K562 (cell line): ENCODE measurements around the gene APBA2. TPM values are rescaled to one million over a fixed set of nuclear protein-coding genes. Genes with fewer than 3 reads are reported as not detected.

ENCODE experiments used
- ATAC-seq: fragments of 200-7000 bp; cut with Tn5 transposase; 3 replicates; pipeline ENCODE4 v1.9.1; 2020; ENCODE audit warnings: moderate library complexity
- BruUV-seq: library from RNA; stranded (reverse); fragments of 400-500 nt; replicated peaks from 2 replicates; lab custom pipeline; 2021; lab: Mats Ljungman, UMichigan
- CTCF ChIA-PET: fragments of 300-600 bp; formaldehyde crosslinking; extraction: SDS; loops from one replicate; lab custom pipeline; 2021; ENCODE audit warnings: low intra/inter-chr PET ratio; lab: Yijun Ruan, JAX
- POLR2A ChIA-PET: fragments of 300-600, 350-650 bp; sonication (Branson Sonifier 250); formaldehyde crosslinking; extraction: SDS; loops from one replicate; lab custom pipeline; 2021; ENCODE audit warnings: antibody characterized with exemption, inconsistent platforms; lab: Yijun Ruan, JAX
- DNase-seq, 4 experiments: peaks; one replicate each; pipeline versions ENCODE4 v3.0.0 to v3.0.0-alpha.2; 2011 to 2018; ENCODE audit warnings: low spot score in 3 of 4, mixed read lengths in 3 of 4; ENCODE audit errors: extremely low read depth in 1 of 4
- FAIRE-seq: peaks from 2 replicates; lab custom pipeline; 2011; peaks lifted over from hg19 to GRCh38; lab: Jason Lieb, UNC
- H2AFZ ChIP-seq: 2 replicates; pipeline ENCODE4 v1.6.0; 2011; ENCODE audit warnings: low read depth, low read length, control low read depth, inconsistent platforms
- H3K27ac ChIP-seq: fragments of 200-600 bp; 3 replicates; pipeline ENCODE4 v1.8.0; 2011; ENCODE audit warnings: low read depth, mild to moderate bottlenecking, control low read depth, inconsistent platforms, low read length, moderate library complexity, mixed read lengths; ENCODE audit errors: extremely low read depth
- H3K27me3 ChIP-seq, 2 experiments: fragments of 300-600 bp in 1 of 2; 2 replicates in 1 of 2; 3 replicates in 1 of 2; pipeline versions ENCODE4 v1.6.0 to v1.8.0; 2011; ENCODE audit warnings: inconsistent platforms in 2 of 2, low read length in 2 of 2, mild to moderate bottlenecking in 1 of 2, mixed read lengths in 1 of 2, moderate library complexity in 1 of 2; ENCODE audit not compliant: control insufficient read depth in 2 of 2, insufficient read depth in 2 of 2
- H3K36me3 ChIP-seq: fragments of 300-600 bp; 3 replicates; pipeline ENCODE4 v1.8.0; 2011; ENCODE audit warnings: mild to moderate bottlenecking, low read length, inconsistent platforms; ENCODE audit not compliant: control insufficient read depth, insufficient read depth
- H3K4me1 ChIP-seq, 2 experiments: fragments of 200-600 bp in 1 of 2; replicated peaks in 1 of 2; 2 replicates in 1 of 2; 3 replicates in 1 of 2; pipeline versions ENCODE4 v1.5.1 to v1.8.0; 2011; ENCODE audit warnings: inconsistent platforms in 2 of 2, low read length in 2 of 2, mild to moderate bottlenecking in 1 of 2, mixed read lengths in 1 of 2, moderate library complexity in 1 of 2; ENCODE audit not compliant: control insufficient read depth in 2 of 2, insufficient read depth in 2 of 2
- H3K4me2 ChIP-seq: 2 replicates; pipeline ENCODE4 v1.6.1; 2011; ENCODE audit warnings: low read length, control low read depth, inconsistent platforms, mixed read lengths; ENCODE audit not compliant: insufficient read depth
- H3K4me3 ChIP-seq: fragments of 200-600 bp; sonication (generic), shearing (Covaris generic); 2 replicates; pipeline ENCODE4 v1.5.1; 2016; ENCODE audit warnings: control low read depth, inconsistent platforms
- H3K79me2 ChIP-seq: fragments of 200-600 bp; 3 replicates; pipeline ENCODE4 v1.8.0; 2011; ENCODE audit warnings: low read length, inconsistent platforms; ENCODE audit not compliant: control insufficient read depth, insufficient read depth
- H3K9ac ChIP-seq, 2 experiments: 2 replicates each; pipeline versions ENCODE4 v1.6.0 to v1.6.1; 2011; ENCODE audit warnings: low read depth in 2 of 2, low read length in 2 of 2, control low read depth in 1 of 2, inconsistent platforms in 1 of 2, mild to moderate bottlenecking in 1 of 2, mixed read lengths in 1 of 2; ENCODE audit not compliant: insufficient read depth in 1 of 2
- H3K9me1 ChIP-seq: one replicate; pipeline ENCODE4 v1.6.0; 2011; ENCODE audit warnings: inconsistent platforms, mild to moderate bottlenecking, low read length, moderate library complexity; ENCODE audit not compliant: control insufficient read depth, insufficient read depth
- H3K9me3 ChIP-seq: replicated peaks from 2 replicates; pipeline ENCODE4 v1.5.1; 2011; ENCODE audit warnings: low read depth, low read length, inconsistent platforms; ENCODE audit not compliant: control insufficient read depth, insufficient read depth
- H4K20me1 ChIP-seq: replicated peaks from 2 replicates; pipeline ENCODE4 v1.6.1; 2011; ENCODE audit warnings: low read length, inconsistent platforms, mixed read lengths; ENCODE audit not compliant: control insufficient read depth, insufficient read depth
- CCAR2 ChIP-seq: fragments of 200-400 bp; formaldehyde crosslinking; IDR thresholded peaks from 2 replicates; pipeline ENCODE4 v1.6.1; 2017; ENCODE audit warnings: mild to moderate bottlenecking, low read depth, low read length
- GATA2 ChIP-seq: sonication (generic); formaldehyde crosslinking; IDR thresholded peaks from 2 replicates; pipeline ENCODE4 v1.4.0; 2020; ENCODE audit warnings: mild to moderate bottlenecking, missing genetic modification reagents
- RBM17 ChIP-seq: fragments of 200-400 bp; formaldehyde crosslinking; IDR thresholded peaks from 2 replicates; pipeline ENCODE4 v1.6.1; 2017; ENCODE audit warnings: low read depth, mild to moderate bottlenecking, low read length, borderline replicate concordance
- TAF9B ChIP-seq: fragments of 450-650 bp; IDR thresholded peaks from 2 replicates; pipeline ENCODE4 v1.6.1; 2018; ENCODE audit warnings: mild to moderate bottlenecking; ENCODE audit not compliant: partially characterized antibody
- TFAM ChIP-seq: fragments of 250-450 bp; sonication (Bioruptor Pico); conservative IDR thresholded peaks from 2 replicates; pipeline ENCODE4 v1.5.0; 2021; ENCODE audit warnings: mild to moderate bottlenecking, moderate library complexity
- ZBTB49 ChIP-seq: sonication (generic); formaldehyde crosslinking; IDR thresholded peaks from 2 replicates; pipeline ENCODE4 v1.8.0; 2022; ENCODE audit warnings: missing genetic modification reagents, mild to moderate bottlenecking, borderline replicate concordance
- ZBTB7A ChIP-seq: IDR thresholded peaks from 2 replicates; pipeline ENCODE4 v1.6.1; 2011; ENCODE audit warnings: low read depth, mild to moderate bottlenecking, low read length, moderate library complexity, borderline replicate concordance; ENCODE audit not compliant: control insufficient read depth
- ZNF398 ChIP-seq: fragments of 250-450 bp; sonication (Bioruptor Pico); IDR thresholded peaks from 2 replicates; pipeline ENCODE4 v1.8.0; 2021; ENCODE audit warnings: moderate library complexity, mild to moderate bottlenecking, inconsistent platforms
- ZNF696 ChIP-seq: fragments of 250-450 bp; sonication (Bioruptor Pico); conservative IDR thresholded peaks from 2 replicates; pipeline ENCODE4 v1.4.0; 2020; ENCODE audit warnings: mild to moderate bottlenecking, moderate library complexity
- WGBS: fragments of 100-300 bp; shearing (Covaris generic); methylation state at CpG from one replicate; pipeline ENCODE4 v1.1.6; 2016; ENCODE audit warnings: low coverage, mixed read lengths; ENCODE audit not compliant: insufficient coverage; ENCODE audit errors: missing lambda C conversion rate; 5-methylcytosine and 5-hydroxymethylcytosine counted together
- in situ Hi-C: fragments of 300-500 bp; cut with MboI; formaldehyde crosslinking; loops from 4 replicates; pipeline ENCODE4 v1.15.0; 2018; ENCODE audit warnings: inconsistent platforms, mixed read lengths
- intact Hi-C: fragments of 100-400 bp; cut with micrococcal nuclease; formaldehyde crosslinking; loops from 2 replicates; pipeline ENCODE4 v1.14.2; 2022
- polyA plus RNA-seq, 8 experiments: library from polyadenylated mRNA; depleted of rRNA in 4 of 8; stranded (reverse) in 5 of 8; unstranded in 3 of 8; fragments of >200 nt; fragmentation: Nextera tagmentation in 2 of 8; fragmentation: Illumina TruSeq in 1 of 8; extraction: Ambion mirVana in 2 of 8; extraction: Trizol in 1 of 8; gene quantifications; 2 replicates each; pipeline versions ENCODE4 v1.2.1 to v1.2.3, GENCODE V29; 2011 to 2014; ENCODE audit warnings: inconsistent platforms in 1 of 8, missing spikeins in 1 of 8
- total RNA-seq, 7 experiments: library from RNA; depleted of rRNA in 6 of 7; stranded (reverse); fragments of >200 nt in 6 of 7; fragmentation: Illumina TruSeq in 2 of 7; extraction: Trizol in 2 of 7; gene quantifications; 2 replicates each; pipeline versions ENCODE4 v1.2.1 to v1.2.3, GENCODE V29; 2011 to 2021; ENCODE audit warnings: low replicate concordance in 1 of 7
- TF ChIP-seq, protein P1 (sequence below), 2 experiments: IDR thresholded peaks; 2 replicates each; pipeline ENCODE4 v1.6.1; 2011; ENCODE audit warnings: borderline replicate concordance in 1 of 2, control low read depth in 1 of 2, low read depth in 1 of 2, low read length in 1 of 2, mild to moderate bottlenecking in 1 of 2, mixed read lengths in 1 of 2, moderate library complexity in 1 of 2; ENCODE audit not compliant: insufficient read depth in 1 of 2, insufficient read length in 1 of 2, poor library complexity in 1 of 2, severe bottlenecking in 1 of 2; ENCODE audit errors: extremely low read depth in 1 of 2

APBA2 gene
- total and polyA plus RNA-seq, 9 of the 15 experiments (the other 6 are each of a cell fraction or from before 2014, with no cell fraction given): 0.24 to 40.9 (median 25.2) TPM

DNA sequence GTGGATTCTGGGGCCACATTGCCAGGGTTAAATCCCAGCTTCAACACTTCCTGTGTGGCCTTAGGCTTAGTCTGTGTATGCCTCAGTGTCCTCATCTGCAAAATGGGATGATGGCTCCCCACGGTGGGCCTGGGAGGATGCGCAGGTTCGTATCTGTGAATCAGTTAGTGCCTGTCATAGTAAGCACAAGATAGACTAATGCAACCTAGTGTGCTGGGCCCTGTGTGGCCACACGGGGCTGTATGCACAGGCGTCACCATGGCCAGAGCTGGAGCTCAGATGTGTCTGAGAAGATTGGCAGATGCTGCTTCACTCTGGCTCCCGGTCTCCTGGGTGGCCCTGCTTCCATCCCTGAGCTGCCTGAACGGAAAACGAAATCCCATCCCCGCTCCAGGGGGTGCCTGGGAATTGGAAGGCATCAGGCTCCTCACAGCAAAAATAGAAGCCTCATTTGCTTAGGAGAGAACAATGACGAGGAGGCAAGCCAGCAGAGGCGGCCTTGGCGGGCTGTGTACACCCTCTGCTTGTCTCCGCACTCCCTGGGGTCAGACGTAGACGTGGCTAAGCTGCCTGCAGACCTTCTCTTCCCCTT is 103.6 kb downstream of the APBA2 start (continued):
- TF ChIP-seq RBM17 (no peak), TFAM (CRISPR knock-in tag) (no peak), CCAR2 (no peak)
- TF ChIP-seq, protein P1, sequence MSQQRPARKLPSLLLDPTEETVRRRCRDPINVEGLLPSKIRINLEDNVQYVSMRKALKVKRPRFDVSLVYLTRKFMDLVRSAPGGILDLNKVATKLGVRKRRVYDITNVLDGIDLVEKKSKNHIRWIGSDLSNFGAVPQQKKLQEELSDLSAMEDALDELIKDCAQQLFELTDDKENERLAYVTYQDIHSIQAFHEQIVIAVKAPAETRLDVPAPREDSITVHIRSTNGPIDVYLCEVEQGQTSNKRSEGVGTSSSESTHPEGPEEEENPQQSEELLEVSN (IDR thresholded peaks at IDR 0.05; ENCODE audit: borderline replicate concordance in 1 of 2, extremely low read depth in 1 of 2, insufficient read depth in 1 of 2, insufficient read length in 1 of 2, low read depth in 1 of 2, low read length in 1 of 2, poor library complexity in 1 of 2, severe bottlenecking in 1 of 2): no peak
- TF ChIP-seq, all 486 proteins: peak for 9

- 76% methylated on average over 13 of the region's 13 CpGs for WGBS
- no peaks in the 10 kb centered on the region for H3K9me1 ChIP-seq
- no peaks in the 10 kb centered on the region for H3K9me3 ChIP-seq
- H4K20me1 ChIP-seq: peaks cover 5% of the 10 kb centered on the region
- no peak overlapping the region for H3K4me3 ChIP-seq
- no peak overlapping the region for H2AFZ ChIP-seq
- DNase-seq (no peak), ATAC-seq (no peak), FAIRE-seq (peak; percentile 71)
- peak overlapping the region in 1 of 2 experiments; percentile 74; a peak in 2 of 4 replicates for H3K9ac ChIP-seq
- TF ChIP-seq TAF9B (no peak), ZBTB49 (CRISPR knock-in tag) (no peak), ZNF398 (no peak), ZBTB7A (no peak), ZNF696 (CRISPR knock-in tag) (no peak), GATA2 (no peak)
- ChIA-PET POLR2A (interaction anchor here (1.3 kb wide), 1 partner anchor 9 kb away, joined by 3 read pairs; no protein-coding TSS in a partner anchor), CTCF (no interaction called here)
- H3K79me2 ChIP-seq: no peaks in the 10 kb centered on the region
- no peaks in the 10 kb centered on the region for H3K27me3 ChIP-seq
- no TSS peak for BruUV-seq
- H3K27ac ChIP-seq: no peak overlapping the region
- no peak overlapping the region; the same call in 1 of the 2 replicates for H3K4me2 ChIP-seq
- in situ Hi-C loops (no loop called here), intact Hi-C loops (no loop called here)
- peaks cover 16 to 22% of the 10 kb centered on the region in 2 experiments; a peak in 4 of 5 replicates for H3K4me1 ChIP-seq
- H3K36me3 ChIP-seq: no peaks in the 10 kb centered on the region
Observed at GRCh38 chr15:28989896-28990295, 104.1 kb downstream of the APBA2 start.
